Activated naive CD4-positive, alpha-beta T cell treated with anti-CD3 and anti-CD28 coated beads, Interleukin-2, amount 50 U/mL, for 72 hours (primary cell): Measurements from ENCODE around the gene AVPR1A. TPM values are rescaled to one million over a fixed set of nuclear protein-coding genes. Genes with fewer than 3 reads are reported as not detected.
"Not testable (repeated sequence)": the region's sequence is repeated elsewhere in the genome, so short reads cannot be mapped to it uniquely, and the experiment has no call there.

Experiments
- ATAC-seq, 2 donors: fragments of 150-1000 bp; cut with Tn5 transposase; 2 replicates each; pipeline ENCODE4 v1.10.0; 2021; ENCODE audit warnings: mild to moderate bottlenecking in 2 of 2, moderate library complexity in 2 of 2
- DNase-seq, 2 donors: peaks; one replicate each; pipeline ENCODE4 v3.0.0; 2021 to 2022; ENCODE audit warnings: low spot score in 2 of 2
- H3K27ac Mint-ChIP-seq, 2 donors: one replicate each; pipeline ENCODE4 v1.8.0; 2022; ENCODE audit warnings: mild to moderate bottlenecking in 2 of 2, mixed read lengths in 2 of 2
- H3K36me3 Mint-ChIP-seq, 2 donors: one replicate each; pipeline ENCODE4 v1.8.0; 2022; ENCODE audit warnings: mixed read lengths in 2 of 2
- H3K9me3 Mint-ChIP-seq, 2 donors: one replicate each; pipeline ENCODE4 v1.8.0; 2022; ENCODE audit warnings: mixed read lengths in 2 of 2
- total RNA-seq, 2 donors: library from RNA; stranded (reverse); gene quantifications; one replicate each; pipeline ENCODE4 v1.2.3, GENCODE V29; 2022

The AVPR1A gene
- total RNA-seq, result not detected

- DNase-seq, result peak in 1 of 2 donors; percentile 4
- peak within 1 kb of the TSS in 1 of 2 donors; percentile 88 for H3K27ac Mint-ChIP-seq
- H3K36me3 Mint-ChIP-seq, result peaks cover 18 to 34% of the 10 kb centered on the region in 2 donors
- peaks cover 4 to 6% of the 10 kb centered on the region in 2 donors for H3K9me3 Mint-ChIP-seq
- ATAC-seq, result peak in 1 of 2 donors; percentile 23
These were observed at the start of gene AVPR1A for GRCh38 chr12:63150713-63151622. Gene AVPR1A, minus strand, starts transcription at chr12:63151201. Its CDS starts 365 bp downstream, at chr12:63150836.

- DNase-seq (no peak), ATAC-seq (no peak)
- Mint-ChIP-seq H3K9me3 (peaks cover 13 to 16% of the 10 kb centered on the region in 2 donors), H3K27ac (no peak overlapping the region), H3K36me3 (peaks cover 0 to 17% of the 10 kb centered on the region in 2 donors)
These were observed 45.2 kb upstream of the AVPR1A start for GRCh38 chr12:63196168-63196567.

- Mint-ChIP-seq H3K9me3 (peaks cover 19 to 37% of the 10 kb centered on the region in 2 donors), H3K27ac (no peak overlapping the region), H3K36me3 (peaks cover 9 to 13% of the 10 kb centered on the region in 2 donors)
- ATAC-seq (no peak), DNase-seq (no peak)
These were observed 28.2 kb upstream of the AVPR1A start for GRCh38 chr12:63179224-63179623.

- Mint-ChIP-seq H3K9me3 (peaks cover 10 to 11% of the 10 kb centered on the region in 2 donors), H3K27ac (no peak overlapping the region), H3K36me3 (peaks cover under 1 to 3% of the 10 kb centered on the region in 2 donors)
- DNase-seq, result no peak
- ATAC-seq, result no peak
These were observed 19.3 kb upstream of the AVPR1A start for GRCh38 chr12:63170321-63170720.

- ATAC-seq, H3K27ac Mint-ChIP-seq, H3K36me3 Mint-ChIP-seq, DNase-seq, H3K9me3 Mint-ChIP-seq: not testable (repeated sequence)
These were observed 16.7 kb upstream of the AVPR1A start for GRCh38 chr12:63167741-63168140.

- H3K9me3 Mint-ChIP-seq, result peaks cover 5 to 6% of the 10 kb centered on the region in 2 donors
- no peaks in the 10 kb centered on the region for H3K36me3 Mint-ChIP-seq
- DNase-seq, result no peak
- no peak overlapping the region for H3K27ac Mint-ChIP-seq
- no peak for ATAC-seq
These were observed 13.9 kb upstream of the AVPR1A start for GRCh38 chr12:63164911-63165310.

GRCh38 chr12:63163541-63163940 is 12.5 kb upstream of the AVPR1A start:
- Mint-ChIP-seq H3K27ac (no peak overlapping the region), H3K36me3 (no peaks in the 10 kb centered on the region), H3K9me3 (peaks cover 5 to 6% of the 10 kb centered on the region in 2 donors)
- ATAC-seq (no peak), DNase-seq (no peak)

GRCh38 chr12:63155375-63155774 is 4.4 kb upstream of the AVPR1A start:
- H3K27ac Mint-ChIP-seq, result no peak overlapping the region
- no peaks in the 10 kb centered on the region for H3K9me3 Mint-ChIP-seq
- peaks cover 9 to 25% of the 10 kb centered on the region in 2 donors for H3K36me3 Mint-ChIP-seq
- no peak for DNase-seq
- ATAC-seq, result no peak

- H3K9me3 Mint-ChIP-seq, result peaks cover 4 to 6% of the 10 kb centered on the region in 2 donors
- DNase-seq (no peak), ATAC-seq (no peak)
- H3K27ac Mint-ChIP-seq, result no peak overlapping the region
- peaks cover 16 to 32% of the 10 kb centered on the region in 2 donors for H3K36me3 Mint-ChIP-seq
These were observed 3.6 kb upstream of the AVPR1A start for GRCh38 chr12:63154560-63154959.

- ATAC-seq, result no peak
- Mint-ChIP-seq H3K9me3 (peaks cover 4 to 6% of the 10 kb centered on the region in 2 donors), H3K36me3 (peaks cover 18 to 34% of the 10 kb centered on the region in 2 donors), H3K27ac (no peak overlapping the region)
- no peak for DNase-seq
These were observed 1.3 kb upstream of the AVPR1A start for GRCh38 chr12:63152321-63152700.

GRCh38 chr12:63151623-63152320 is 771 bp upstream of the AVPR1A start:
- peaks cover 18 to 34% of the 10 kb centered on the region in 2 donors for H3K36me3 Mint-ChIP-seq
- ATAC-seq (peak in 1 of 2 donors; percentile 74), DNase-seq (peak in 1 of 2 donors; percentile 23)
- H3K27ac Mint-ChIP-seq, result peak overlapping the region in 1 of 2 donors; percentile 88
- H3K9me3 Mint-ChIP-seq, result peaks cover 4 to 6% of the 10 kb centered on the region in 2 donors

- ATAC-seq (peak in 1 of 2 donors; percentile 45), DNase-seq (peak in 1 of 2 donors; percentile 10)
- Mint-ChIP-seq H3K9me3 (peaks cover 4 to 6% of the 10 kb centered on the region in 2 donors), H3K36me3 (peaks cover 18 to 34% of the 10 kb centered on the region in 2 donors), H3K27ac (no peak overlapping the region)
These were observed 890 bp downstream of the AVPR1A start for GRCh38 chr12:63149909-63150712.

- H3K27ac Mint-ChIP-seq, result no peak overlapping the region
- no peak for DNase-seq
- ATAC-seq, result no peak
These were observed 6.4 kb downstream of the AVPR1A start for GRCh38 chr12:63144556-63144955.

GRCh38 chr12:63138488-63138887 is 12.5 kb downstream of the AVPR1A start:
- DNase-seq (no peak), ATAC-seq (no peak)
- peaks cover 0 to 5% of the 10 kb centered on the region in 2 donors for H3K9me3 Mint-ChIP-seq
- no peaks in the 10 kb centered on the region for H3K36me3 Mint-ChIP-seq
- no peak overlapping the region for H3K27ac Mint-ChIP-seq

More at GRCh38 chr12:63144556-63144955, 6.4 kb downstream of the AVPR1A start:
- peaks cover 0 to 4% of the 10 kb centered on the region in 2 donors for H3K9me3 Mint-ChIP-seq
- peaks cover 2% of the 10 kb centered on the region in 2 donors for H3K36me3 Mint-ChIP-seq

- Mint-ChIP-seq H3K27ac (no peak overlapping the region), H3K9me3 (no peaks in the 10 kb centered on the region), H3K36me3 (no peaks in the 10 kb centered on the region)
- DNase-seq (no peak), ATAC-seq (no peak)
These were observed 17.0 kb downstream of the AVPR1A start for GRCh38 chr12:63133981-63134380.

- no peaks in the 10 kb centered on the region for H3K9me3 Mint-ChIP-seq
- ATAC-seq (no peak), DNase-seq (no peak)
- no peak overlapping the region for H3K27ac Mint-ChIP-seq
- no peaks in the 10 kb centered on the region for H3K36me3 Mint-ChIP-seq
These were observed 18.8 kb downstream of the AVPR1A start for GRCh38 chr12:63132201-63132600.
